Right lobe of liver (tissue), 4 donors: ENCODE data around the gene RDH13.
"Not testable (repeated sequence)": the region's sequence is repeated elsewhere in the genome, so short reads cannot be mapped to it uniquely, and the experiment has no call there.

ENCODE experiments used
- POLR2A ChIP-seq: fragments of 450-650 bp; IDR thresholded peaks from one replicate; pipeline ENCODE4 v1.6.1; 2017; ENCODE audit warnings: antibody characterized with exemption, mild to moderate bottlenecking
- TF ChIP-seq, protein P1 (sequence below), 4 donors: fragments of 200-600 bp in 3 of 4; fragments of 450-650 bp in 1 of 4; IDR thresholded peaks; one replicate each; pipeline versions ENCODE4 v1.5.1 to v1.8.0; 2016 to 2022; ENCODE audit warnings: antibody characterized with exemption in 4 of 4, mild to moderate bottlenecking in 2 of 4
- donor health status: DM: no; HTN: no; CAD: no.
- donor health status: DM: no; HTN: no; CAD: no.
- donor health status: DM: no; HTN: yes; CAD: no.

DNA sequence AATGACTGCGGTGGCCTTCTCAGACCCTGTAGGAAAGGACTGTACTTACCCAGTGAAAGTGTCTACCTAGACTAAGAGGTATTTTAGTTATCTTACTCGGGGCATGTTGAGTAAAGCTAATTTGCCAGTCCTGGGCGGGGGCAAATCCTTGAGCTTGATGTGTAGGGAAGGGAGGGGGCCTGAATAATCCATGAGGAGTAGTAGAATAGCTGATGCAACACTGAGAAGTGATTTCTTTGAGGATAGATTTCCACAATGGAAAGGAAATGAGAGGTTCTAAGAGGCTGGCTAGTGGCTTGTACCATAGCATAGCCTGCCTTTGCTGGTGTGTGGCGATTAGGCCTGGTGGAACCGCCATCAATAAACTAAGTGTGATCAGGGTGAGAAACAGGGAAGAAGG is 54.8 kb downstream of the RDH13 start:
- TF ChIP-seq, protein P1, sequence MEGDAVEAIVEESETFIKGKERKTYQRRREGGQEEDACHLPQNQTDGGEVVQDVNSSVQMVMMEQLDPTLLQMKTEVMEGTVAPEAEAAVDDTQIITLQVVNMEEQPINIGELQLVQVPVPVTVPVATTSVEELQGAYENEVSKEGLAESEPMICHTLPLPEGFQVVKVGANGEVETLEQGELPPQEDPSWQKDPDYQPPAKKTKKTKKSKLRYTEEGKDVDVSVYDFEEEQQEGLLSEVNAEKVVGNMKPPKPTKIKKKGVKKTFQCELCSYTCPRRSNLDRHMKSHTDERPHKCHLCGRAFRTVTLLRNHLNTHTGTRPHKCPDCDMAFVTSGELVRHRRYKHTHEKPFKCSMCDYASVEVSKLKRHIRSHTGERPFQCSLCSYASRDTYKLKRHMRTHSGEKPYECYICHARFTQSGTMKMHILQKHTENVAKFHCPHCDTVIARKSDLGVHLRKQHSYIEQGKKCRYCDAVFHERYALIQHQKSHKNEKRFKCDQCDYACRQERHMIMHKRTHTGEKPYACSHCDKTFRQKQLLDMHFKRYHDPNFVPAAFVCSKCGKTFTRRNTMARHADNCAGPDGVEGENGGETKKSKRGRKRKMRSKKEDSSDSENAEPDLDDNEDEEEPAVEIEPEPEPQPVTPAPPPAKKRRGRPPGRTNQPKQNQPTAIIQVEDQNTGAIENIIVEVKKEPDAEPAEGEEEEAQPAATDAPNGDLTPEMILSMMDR (IDR thresholded peaks at IDR 0.05) = not testable (repeated sequence)
- not testable (repeated sequence) for TF ChIP-seq POLR2A
